Measurements from ENCODE around the gene LGR6. TPM values are rescaled to one million over a fixed set of nuclear protein-coding genes. Genes with fewer than 3 reads are reported as not detected.

LGR6 gene
- total and polyA plus RNA-seq, 2 of the 8 experiments (the other 6 are each of a cell fraction or from before 2014, with no cell fraction given): 0.50 to 1.0 TPM

- no peak overlapping the region for H2AK5ac ChIP-seq (ENCODE audit: low read depth, low read length)
- no peak overlapping the region for H2BK15ac ChIP-seq (ENCODE audit: low read length)
- H3K27me3 ChIP-seq (replicated peaks in 1 of 4; ENCODE audit: control insufficient read depth in 3 of 4, extremely low read depth in 1 of 4, insufficient read depth in 3 of 4, low read length in 3 of 4): peaks cover 16 to 31% (median 22%) of the 10 kb centered on the region in 4 experiments
- no peak overlapping the region for H3K4me2 ChIP-seq (ENCODE audit: insufficient read depth in 1 of 2, low read depth in 2 of 2, low read length in 2 of 2)
- DNase-seq (ENCODE audit: low read depth in 1 of 2, low spot score in 2 of 2) (no peak), FAIRE-seq (no peak)
- H3K9ac ChIP-seq (replicated peaks in 1 of 4; ENCODE audit: extremely low read depth in 1 of 4, low read depth in 3 of 4, low read length in 3 of 4): no peak overlapping the region
- no peak overlapping the region for H2BK120ac ChIP-seq (replicated peaks; ENCODE audit: low read depth, low read length)
- H3K23ac ChIP-seq (ENCODE audit: insufficient read length): no peak overlapping the region
- H3K4me3 ChIP-seq (ENCODE audit: extremely low read depth in 1 of 4, insufficient read depth in 2 of 4, low read depth in 3 of 4, low read length in 4 of 4): no peak overlapping the region
- H3K27ac ChIP-seq (ENCODE audit: low read depth, low read length): no peak overlapping the region
- H3K14ac ChIP-seq (ENCODE audit: insufficient read length): no peak overlapping the region
- H3K9me3 ChIP-seq (ENCODE audit: insufficient read depth in 2 of 2, low read depth in 1 of 2, low read length in 1 of 2): no peaks in the 10 kb centered on the region
- no peak for TF ChIP-seq POU5F1 (IDR thresholded peaks at IDR 0.05; ENCODE audit: low read depth, low read length)
- no peak for TF ChIP-seq RFX5 (IDR thresholded peaks at IDR 0.05; ENCODE audit: borderline replicate concordance, low read depth, low read length)
- TF ChIP-seq SIRT6 (IDR thresholded peaks at IDR 0.05; ENCODE audit: low read length): no peak
- no peak for TF ChIP-seq SIX5 (IDR thresholded peaks at IDR 0.05; ENCODE audit: low read depth, low read length)
- no peak overlapping the region for H4K91ac ChIP-seq (replicated peaks; ENCODE audit: insufficient read length, low read length)
- no peak overlapping the region for H2BK12ac ChIP-seq (ENCODE audit: low read depth, low read length)
- H3K79me1 ChIP-seq (ENCODE audit: low read depth, low read length): no peaks in the 10 kb centered on the region
- no peaks in the 10 kb centered on the region for H3K36me3 ChIP-seq (ENCODE audit: control insufficient read depth in 2 of 4, insufficient read depth in 4 of 4, low read length in 3 of 4)
- H3K18ac ChIP-seq (ENCODE audit: extremely low read depth, low read length): no peak overlapping the region
- H2BK5ac ChIP-seq (ENCODE audit: low read depth, low read length): no peak overlapping the region
- H2BK20ac ChIP-seq (ENCODE audit: low read length): no peak overlapping the region
- H3K23me2 ChIP-seq (ENCODE audit: low read depth, low read length): peaks cover 5% of the 10 kb centered on the region; the same call in 1 of the 2 replicates
- H2AFZ ChIP-seq (ENCODE audit: low read length): no peak overlapping the region
- H4K20me1 ChIP-seq (replicated peaks in 1 of 2; ENCODE audit: control insufficient read depth in 1 of 2, insufficient read depth in 2 of 2, low read length in 2 of 2): no peaks in the 10 kb centered on the region
- POLR2A ChIA-PET (ENCODE audit: partially characterized antibody): no interaction called here
- peaks cover 0 to 9% (median 2%) of the 10 kb centered on the region in 4 experiments; a peak in 5 of 7 replicates for H3K4me1 ChIP-seq (replicated peaks in 1 of 4; ENCODE audit: control insufficient read depth in 3 of 4, insufficient read depth in 4 of 4, low read length in 3 of 4)
- H3K79me2 ChIP-seq (ENCODE audit: control insufficient read depth in 1 of 2, insufficient read depth in 2 of 2, low read length in 2 of 2): no peaks in the 10 kb centered on the region
- CTCF ChIA-PET (ENCODE audit: partially characterized antibody): interaction anchor here (0.7 to 1.4 kb wide), 2 partner anchors 108 to 116 kb away, joined by 3 to 5 read pairs; no protein-coding TSS in a partner anchor
- no peak overlapping the region for H3K4ac ChIP-seq (replicated peaks; ENCODE audit: insufficient read length, low read depth, low read length)
- no peak overlapping the region for H4K5ac ChIP-seq (ENCODE audit: insufficient read length, low read depth, low read length)
- 86% methylated on average over 7 of the region's 7 CpGs; no CpG with 5 or more reads in 1 of the 2 experiments for WGBS, 2 experiments (ENCODE audit: extremely low coverage in 1 of 2, insufficient coverage in 1 of 2, insufficient read length in 1 of 2, insufficient replicate concordance in 2 of 2, low coverage in 1 of 2, low lambda C conversion rate in 2 of 2, missing lambda C conversion rate in 1 of 2)
- no peak overlapping the region for H4K8ac ChIP-seq (ENCODE audit: extremely low read depth, insufficient read depth, low read length)
- H3K56ac ChIP-seq (replicated peaks; ENCODE audit: insufficient read length, low read depth, low read length): no peak overlapping the region
Observed at GRCh38 chr1:202197653-202198365, 4.2 kb downstream of the LGR6 start.
